GM12865 (cell line): ENCODE results near the gene NTNG2.

Experiments
- DNase-seq: peaks from one replicate; pipeline ENCODE4 v3.0.0; 2010; ENCODE audit warnings: low read depth
- H3K4me3 ChIP-seq: 2 replicates; pipeline ENCODE4 v1.5.1; 2011; ENCODE audit warnings: mild to moderate bottlenecking, low read depth, low read length, control low read depth
- TF ChIP-seq, protein P1 (sequence below): IDR thresholded peaks from 2 replicates; pipeline ENCODE4 v1.5.1; 2011; ENCODE audit warnings: low read length, control low read depth, low read depth, inconsistent platforms; ENCODE audit not compliant: insufficient read depth; ENCODE audit errors: missing control alignments

Gene NTNG2

DNA sequence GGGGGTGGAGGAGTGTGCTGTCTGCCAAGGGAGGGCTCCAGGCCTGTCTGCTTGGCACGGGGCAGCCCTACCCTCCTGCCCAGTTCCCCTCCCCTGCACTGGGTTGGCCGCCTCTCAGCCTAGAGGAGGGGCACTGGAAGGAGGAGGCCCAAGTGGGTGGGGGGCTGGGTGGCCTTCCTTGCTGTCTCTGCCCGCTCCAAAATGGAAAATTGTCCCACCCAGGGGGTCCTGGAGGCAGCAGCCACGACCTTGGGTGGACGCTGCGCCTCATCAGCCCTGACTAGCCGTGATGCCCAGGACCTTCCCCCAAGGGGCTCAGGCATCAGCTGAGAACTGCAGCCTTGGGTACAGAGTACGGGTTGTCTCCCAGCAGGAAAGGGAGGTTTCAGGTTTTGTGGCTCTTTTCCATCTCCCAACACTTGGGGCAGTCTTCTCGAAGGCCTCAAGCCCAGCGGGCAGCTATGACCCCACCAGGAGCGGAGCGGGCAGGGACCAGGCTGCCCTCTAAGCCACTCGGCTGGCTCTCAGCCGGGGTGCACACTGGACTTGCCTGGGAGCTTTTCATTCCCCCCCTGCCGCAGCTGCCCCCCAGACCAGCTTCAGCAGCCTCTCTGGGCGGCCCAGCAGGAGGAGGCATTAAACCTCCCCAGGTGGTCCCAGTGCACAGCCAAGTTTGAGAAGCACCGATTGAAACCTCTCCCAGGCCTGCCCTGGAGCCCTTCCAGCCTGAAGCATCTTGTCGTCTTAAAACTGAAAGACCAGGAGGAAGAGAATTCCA, 20.6 kb downstream of the NTNG2 start:
- H3K4me3 ChIP-seq = no peak overlapping the region
- no peak for DNase-seq
- TF ChIP-seq, protein P1, sequence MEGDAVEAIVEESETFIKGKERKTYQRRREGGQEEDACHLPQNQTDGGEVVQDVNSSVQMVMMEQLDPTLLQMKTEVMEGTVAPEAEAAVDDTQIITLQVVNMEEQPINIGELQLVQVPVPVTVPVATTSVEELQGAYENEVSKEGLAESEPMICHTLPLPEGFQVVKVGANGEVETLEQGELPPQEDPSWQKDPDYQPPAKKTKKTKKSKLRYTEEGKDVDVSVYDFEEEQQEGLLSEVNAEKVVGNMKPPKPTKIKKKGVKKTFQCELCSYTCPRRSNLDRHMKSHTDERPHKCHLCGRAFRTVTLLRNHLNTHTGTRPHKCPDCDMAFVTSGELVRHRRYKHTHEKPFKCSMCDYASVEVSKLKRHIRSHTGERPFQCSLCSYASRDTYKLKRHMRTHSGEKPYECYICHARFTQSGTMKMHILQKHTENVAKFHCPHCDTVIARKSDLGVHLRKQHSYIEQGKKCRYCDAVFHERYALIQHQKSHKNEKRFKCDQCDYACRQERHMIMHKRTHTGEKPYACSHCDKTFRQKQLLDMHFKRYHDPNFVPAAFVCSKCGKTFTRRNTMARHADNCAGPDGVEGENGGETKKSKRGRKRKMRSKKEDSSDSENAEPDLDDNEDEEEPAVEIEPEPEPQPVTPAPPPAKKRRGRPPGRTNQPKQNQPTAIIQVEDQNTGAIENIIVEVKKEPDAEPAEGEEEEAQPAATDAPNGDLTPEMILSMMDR = no peak

DNA sequence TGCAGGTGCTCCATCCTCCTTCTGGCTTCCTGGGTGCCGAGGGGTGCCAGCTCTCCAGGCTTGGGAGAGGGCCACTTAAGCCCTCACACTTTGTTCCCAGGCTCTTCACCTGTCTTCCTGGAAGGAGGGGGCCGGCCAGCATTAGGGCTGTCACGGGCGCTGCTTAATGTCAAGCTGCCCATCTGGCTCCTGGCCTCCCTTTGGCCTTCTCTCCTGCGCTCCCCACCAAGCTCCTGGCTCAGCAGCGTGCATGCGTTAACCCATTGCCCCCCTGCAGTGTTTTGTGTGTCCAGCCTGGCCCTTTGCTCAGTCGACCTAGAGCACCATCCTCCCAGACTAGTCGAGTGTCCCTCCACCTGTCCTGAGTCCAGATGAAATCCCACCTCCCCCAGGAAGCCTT, 21.3 kb downstream of the NTNG2 start:
- no peak for DNase-seq
- TF ChIP-seq, protein P1 = no peak
- H3K4me3 ChIP-seq = no peak overlapping the region

DNA sequence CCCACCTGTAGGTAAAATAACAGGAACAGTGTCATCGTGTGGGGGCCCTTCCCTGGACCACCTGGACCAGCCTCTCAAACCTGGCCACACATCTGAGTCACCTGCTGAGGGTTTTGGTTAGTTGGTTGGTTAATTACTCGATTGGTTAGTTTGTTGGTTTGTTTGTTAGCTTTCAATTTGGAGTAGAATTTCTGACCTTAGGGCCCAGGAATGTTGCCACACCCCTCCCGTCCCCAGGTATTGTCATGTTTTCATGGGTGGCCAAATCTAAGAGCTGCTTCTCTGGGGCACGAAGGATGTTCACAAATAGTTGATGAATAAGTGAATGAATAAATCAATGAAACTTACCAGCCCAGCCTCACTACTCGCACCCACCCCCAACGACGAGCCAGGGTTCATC, 21.9 kb downstream of the NTNG2 start:
- TF ChIP-seq, protein P1 = no peak
- H3K4me3 ChIP-seq = no peak overlapping the region
- DNase-seq = no peak

DNA sequence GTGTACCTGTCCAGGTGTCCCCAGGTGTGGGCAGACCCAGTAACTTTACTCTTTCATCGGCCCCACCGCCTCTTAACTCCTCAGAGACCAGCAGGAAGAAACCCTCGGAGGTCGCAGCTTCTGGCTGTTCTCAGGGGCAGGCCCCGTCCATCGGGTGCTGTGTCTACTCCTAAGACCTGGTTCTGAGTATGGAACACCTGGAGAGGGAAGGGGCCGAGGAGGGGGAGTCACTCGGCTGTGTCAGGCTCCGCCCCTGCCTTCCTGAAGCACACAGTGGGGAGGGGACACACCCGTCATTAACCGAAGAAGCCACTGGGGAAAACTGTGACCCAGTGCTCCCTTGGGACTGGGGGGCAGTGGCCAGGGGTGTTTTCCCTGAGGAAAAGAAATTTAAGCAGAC, 22.3 kb downstream of the NTNG2 start:
- TF ChIP-seq, protein P1 = no peak
- no peak for DNase-seq

DNA sequence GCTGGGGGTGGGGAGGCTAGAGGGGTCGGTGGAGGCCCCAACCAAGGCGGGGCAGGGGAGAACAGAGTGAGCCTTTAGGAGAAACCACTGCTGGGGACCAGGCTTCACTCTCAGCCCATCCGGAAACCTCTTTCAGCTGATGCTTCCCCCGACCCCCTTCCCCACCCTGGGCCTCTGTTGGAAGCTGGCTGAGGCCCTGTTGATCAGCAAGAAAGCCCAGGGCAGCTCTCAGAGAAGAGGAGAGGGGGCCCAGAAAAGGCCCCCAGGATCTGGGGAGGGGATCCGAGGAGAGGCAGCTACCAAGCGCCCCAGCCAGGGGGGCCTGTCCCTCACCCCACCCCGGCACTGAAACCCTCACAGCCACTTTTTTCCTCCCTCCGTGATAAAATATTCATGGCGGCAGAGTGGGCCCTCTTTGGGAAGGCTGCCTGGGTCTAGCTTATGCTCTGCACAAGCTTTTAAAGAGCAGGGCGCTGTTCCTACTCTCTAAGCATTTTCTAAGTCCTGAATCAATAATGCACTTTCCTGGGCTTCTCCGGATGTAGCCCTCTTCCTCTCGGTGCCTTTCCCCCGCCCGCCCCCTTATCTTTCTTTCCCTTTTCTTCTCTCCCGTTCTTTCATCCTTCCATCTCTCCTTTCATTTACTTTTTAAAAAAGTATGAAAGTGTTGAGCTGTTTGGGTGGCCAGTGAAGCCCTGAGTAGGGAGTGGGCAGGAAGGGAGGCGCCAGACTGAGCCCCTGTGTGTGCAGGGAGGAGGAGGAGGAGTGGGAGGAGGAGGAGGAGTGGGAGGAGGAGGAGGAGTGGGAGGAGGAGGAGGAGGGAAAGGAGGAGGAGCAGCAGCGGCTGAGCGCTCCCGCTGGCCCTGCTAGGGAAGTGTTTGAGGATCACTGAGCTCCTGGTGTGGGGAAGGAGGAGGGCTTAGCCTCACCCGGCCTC, 23.5 kb downstream of the NTNG2 start:
- H3K4me3 ChIP-seq = no peak overlapping the region
- TF ChIP-seq, protein P1 = no peak
- DNase-seq = no peak

More for the DNA sequence above, 22.3 kb downstream of the NTNG2 start:
- no peak overlapping the region for H3K4me3 ChIP-seq

DNA sequence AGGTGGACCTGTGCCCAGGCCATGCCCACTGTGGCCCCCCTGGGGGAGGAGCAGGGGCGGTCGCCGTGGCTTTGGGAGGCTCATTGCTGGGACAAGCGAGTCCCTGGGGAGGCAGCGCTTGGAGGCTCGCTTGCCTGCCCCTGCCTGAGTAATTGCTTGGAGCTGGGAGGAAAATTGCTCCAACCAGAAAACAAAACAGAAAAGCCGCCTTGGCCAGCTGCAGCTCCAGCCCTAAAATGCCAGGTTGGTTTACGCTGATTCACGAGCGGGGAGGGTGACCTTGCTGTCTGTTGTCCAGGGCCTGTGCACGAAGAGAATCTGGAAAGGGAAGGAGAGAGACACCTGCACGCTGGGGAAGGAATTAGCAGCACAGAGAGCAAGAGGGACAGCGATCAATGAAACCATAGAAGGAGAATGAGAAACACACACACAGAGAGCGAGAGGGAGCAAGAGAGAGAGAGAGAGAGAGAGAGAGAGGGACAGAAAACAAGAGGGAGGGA, 25.3 kb downstream of the NTNG2 start:
- H3K4me3 ChIP-seq = no peak overlapping the region
- TF ChIP-seq, protein P1 = no peak
- DNase-seq = no peak
